A673 (cell line): ENCODE data around the gene HOXB3. TPM values are rescaled to one million over a fixed set of nuclear protein-coding genes. Genes with fewer than 3 reads are reported as not detected.

Source experiments
- BruUV-seq: library from RNA; stranded (reverse); fragments of 400-500 nt; replicated peaks from 2 replicates; lab custom pipeline; 2021; lab: Mats Ljungman, UMichigan
- CTCF ChIA-PET: fragments of 300-600 bp; sonication (Branson Sonifier 250); formaldehyde crosslinking; loops from one replicate; lab custom pipeline; 2022; ENCODE audit warnings: antibody characterized with exemption; lab: Charles Lee
- POLR2A ChIA-PET: fragments of 300-600 bp; sonication (Branson Sonifier 250); formaldehyde crosslinking; loops from one replicate; lab custom pipeline; 2022; ENCODE audit warnings: antibody characterized with exemption; ENCODE audit not compliant: low non-redundant PET; lab: Charles Lee
- DNase-seq: peaks from one replicate; pipeline ENCODE4 v3.0.0-alpha.2; 2015; ENCODE audit warnings: low spot score
- H3K27ac ChIP-seq: fragments of 200-600 bp; sonication (generic); 2 replicates; pipeline ENCODE4 v1.5.1; 2016; ENCODE audit warnings: mixed run types, low read depth, mild to moderate bottlenecking, mixed read lengths, antibody characterized with exemption, low read length; ENCODE audit not compliant: poor library complexity, severe bottlenecking
- H3K27me3 ChIP-seq: fragments of 200-600 bp; sonication (generic); replicated peaks from 2 replicates; pipeline ENCODE4 v1.6.1; 2017; ENCODE audit warnings: mixed run types, low read depth, mild to moderate bottlenecking, mixed read lengths, antibody characterized with exemption, low read length; ENCODE audit not compliant: insufficient read depth, poor library complexity
- H3K36me3 ChIP-seq: fragments of 200-600 bp; sonication (generic); 2 replicates; pipeline ENCODE4 v1.6.1; 2016; ENCODE audit warnings: mixed run types, mild to moderate bottlenecking, mixed read lengths, antibody characterized with exemption, low read length; ENCODE audit not compliant: insufficient read depth, poor library complexity, severe bottlenecking
- H3K4me1 ChIP-seq: fragments of 200-600 bp; sonication (generic); 2 replicates; pipeline ENCODE4 v1.6.1; 2017; ENCODE audit warnings: mixed run types, mild to moderate bottlenecking, mixed read lengths, antibody characterized with exemption, low read length; ENCODE audit not compliant: insufficient read depth, poor library complexity, severe bottlenecking
- H3K4me3 ChIP-seq: fragments of 200-600 bp; sonication (generic); 2 replicates; pipeline ENCODE4 v1.5.1; 2016; ENCODE audit warnings: low read depth, mixed run types, mild to moderate bottlenecking, mixed read lengths, low read length; ENCODE audit not compliant: poor library complexity, severe bottlenecking
- H3K9me3 ChIP-seq: fragments of 200-600 bp; sonication (generic); 2 replicates; pipeline ENCODE4 v1.6.1; 2016; ENCODE audit warnings: mixed run types, low read depth, mild to moderate bottlenecking, mixed read lengths, antibody characterized with exemption, low read length; ENCODE audit not compliant: poor library complexity, severe bottlenecking
- EZH2 ChIP-seq: fragments of 200-600 bp; sonication (generic); IDR thresholded peaks from 2 replicates; pipeline ENCODE4 v1.6.1; 2017; ENCODE audit warnings: borderline replicate concordance, low read depth, mild to moderate bottlenecking, mixed read lengths, antibody characterized with exemption, low read length; ENCODE audit not compliant: poor library complexity, severe bottlenecking
- intact Hi-C: fragments of 100-400 bp; cut with micrococcal nuclease; formaldehyde crosslinking; loops from one replicate; pipeline ENCODE4 v1.10.0; 2022; ENCODE audit not compliant: unreplicated experiment
- total RNA-seq: library from RNA; stranded (reverse); gene quantifications from 2 replicates; pipeline ENCODE4 v1.2.3, GENCODE V29; 2021
- TF ChIP-seq, protein P1 (sequence below): fragments of 300-800, 200-600 bp; sonication (generic); conservative IDR thresholded peaks from 2 replicates; pipeline ENCODE4 v1.5.1; 2017; ENCODE audit warnings: low read depth, mild to moderate bottlenecking, antibody characterized with exemption, low read length, moderate library complexity, mixed read lengths

HOXB3 gene
- total RNA-seq, 1 experiment from 2014 or later = 40.7 TPM

DNA sequence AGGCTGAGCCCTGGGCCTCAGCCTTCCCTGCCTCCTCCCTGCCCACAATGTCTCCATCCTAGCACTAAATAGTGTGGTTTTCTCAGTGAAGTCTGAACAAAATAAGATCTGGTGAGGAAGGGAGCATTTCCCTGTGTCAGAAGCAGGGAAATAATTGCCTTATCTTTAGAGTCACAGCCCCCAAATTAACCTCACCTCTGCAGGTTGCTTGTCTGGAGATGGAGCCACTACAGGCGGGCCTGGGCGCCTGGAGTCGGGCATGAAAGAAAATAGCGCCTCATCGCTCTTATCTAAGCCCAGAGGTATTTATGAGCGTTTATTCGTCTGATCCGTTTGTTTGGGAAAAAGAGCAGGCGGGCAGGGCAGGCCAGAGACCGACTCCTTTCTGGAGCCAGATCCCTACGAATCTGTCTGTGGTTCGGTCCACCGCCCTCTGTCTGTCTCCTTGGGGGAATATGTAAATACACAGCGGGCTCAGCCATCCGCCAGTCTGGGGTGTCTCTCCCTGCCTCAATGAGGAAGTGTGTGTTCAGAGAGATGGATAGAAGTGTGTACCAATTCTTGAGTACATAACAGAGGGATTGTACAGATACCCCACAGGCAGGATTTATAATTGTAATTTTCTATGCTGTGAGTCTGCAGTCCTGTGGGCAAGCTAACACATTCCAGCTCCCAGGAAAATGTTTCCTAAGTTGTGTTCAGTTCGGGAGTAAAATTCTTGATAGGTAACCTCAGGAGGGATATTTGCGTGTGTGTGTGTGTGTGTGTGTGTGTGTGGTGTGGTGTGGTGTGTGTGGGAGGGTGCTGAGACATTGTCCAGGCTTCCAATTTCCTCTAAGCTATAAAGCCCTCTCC, 10.4 kb upstream of the HOXB3 start:
- CTCF ChIA-PET = no interaction called here
- TF ChIP-seq, protein P1, sequence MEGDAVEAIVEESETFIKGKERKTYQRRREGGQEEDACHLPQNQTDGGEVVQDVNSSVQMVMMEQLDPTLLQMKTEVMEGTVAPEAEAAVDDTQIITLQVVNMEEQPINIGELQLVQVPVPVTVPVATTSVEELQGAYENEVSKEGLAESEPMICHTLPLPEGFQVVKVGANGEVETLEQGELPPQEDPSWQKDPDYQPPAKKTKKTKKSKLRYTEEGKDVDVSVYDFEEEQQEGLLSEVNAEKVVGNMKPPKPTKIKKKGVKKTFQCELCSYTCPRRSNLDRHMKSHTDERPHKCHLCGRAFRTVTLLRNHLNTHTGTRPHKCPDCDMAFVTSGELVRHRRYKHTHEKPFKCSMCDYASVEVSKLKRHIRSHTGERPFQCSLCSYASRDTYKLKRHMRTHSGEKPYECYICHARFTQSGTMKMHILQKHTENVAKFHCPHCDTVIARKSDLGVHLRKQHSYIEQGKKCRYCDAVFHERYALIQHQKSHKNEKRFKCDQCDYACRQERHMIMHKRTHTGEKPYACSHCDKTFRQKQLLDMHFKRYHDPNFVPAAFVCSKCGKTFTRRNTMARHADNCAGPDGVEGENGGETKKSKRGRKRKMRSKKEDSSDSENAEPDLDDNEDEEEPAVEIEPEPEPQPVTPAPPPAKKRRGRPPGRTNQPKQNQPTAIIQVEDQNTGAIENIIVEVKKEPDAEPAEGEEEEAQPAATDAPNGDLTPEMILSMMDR = no peak
- TF ChIP-seq EZH2 = no peak
- no peak for DNase-seq

DNA sequence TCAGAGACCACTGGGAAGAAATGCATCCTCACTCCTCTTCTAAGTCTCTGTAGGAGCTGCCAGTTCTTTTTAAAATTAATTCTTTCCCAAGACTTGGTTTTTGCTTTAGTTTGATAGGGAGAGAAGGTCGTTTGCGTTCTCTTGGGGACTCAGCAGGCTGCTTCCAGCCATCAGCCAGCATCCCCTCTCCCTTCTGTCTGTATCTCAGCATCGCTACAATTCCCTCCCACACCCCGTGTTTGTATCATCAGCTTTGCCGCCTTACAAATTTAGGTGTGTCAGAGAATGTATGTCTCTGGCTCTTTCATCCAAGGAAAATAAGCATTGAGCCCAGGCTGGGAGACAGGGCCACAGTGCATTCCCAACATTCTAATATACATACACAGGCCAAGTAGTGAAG, 9.3 kb upstream of the HOXB3 start:
- H3K27me3 ChIP-seq = no peaks in the 10 kb centered on the region

More for the DNA sequence above, 10.4 kb upstream of the HOXB3 start:
- Histone ChIP-seq H3K9me3 (no peaks in the 10 kb centered on the region), H3K4me1 (peaks cover 35% of the 10 kb centered on the region), H3K4me3 (no peak overlapping the region), H3K36me3 (peaks cover 5% of the 10 kb centered on the region), H3K27me3 (no peaks in the 10 kb centered on the region), H3K27ac (no peak overlapping the region)
- POLR2A ChIA-PET = no interaction called here
- intact Hi-C loops = no loop called here
- BruUV-seq = no TSS peak

DNA sequence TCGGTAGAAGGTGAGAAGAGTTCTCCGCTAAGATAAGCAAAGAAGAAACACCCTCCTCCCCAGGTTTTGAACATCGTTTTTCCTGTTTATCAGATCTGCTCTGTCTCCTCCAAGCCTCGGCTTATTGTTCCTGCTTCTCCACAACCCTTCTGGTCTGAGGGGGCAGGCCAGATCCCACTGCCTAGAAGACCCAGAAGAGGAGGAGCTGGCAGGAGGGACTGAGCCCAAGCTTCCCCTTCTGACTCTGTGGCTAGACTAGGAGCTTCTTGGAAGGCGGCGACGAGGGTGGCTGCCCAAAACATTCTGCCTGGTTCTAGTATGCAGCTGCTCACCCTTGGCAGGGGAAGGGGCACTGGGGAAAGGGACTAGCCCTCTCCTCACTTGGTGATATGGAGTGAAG, 8.7 kb upstream of the HOXB3 start:
- Histone ChIP-seq H3K4me1 (peaks cover 39% of the 10 kb centered on the region), H3K27me3 (no peaks in the 10 kb centered on the region), H3K4me3 (peak overlapping the region; percentile 50), H3K9me3 (no peaks in the 10 kb centered on the region), H3K36me3 (peaks cover 9% of the 10 kb centered on the region), H3K27ac (no peak overlapping the region)
- DNase-seq = no peak
- TF ChIP-seq, protein P1 = no peak
- no peak for TF ChIP-seq EZH2
- intact Hi-C loops = no loop called here
- ChIA-PET CTCF (interaction anchor here (0.5 kb wide), 1 partner anchor 468 kb away, joined by 4 read pairs; no protein-coding TSS in a partner anchor), POLR2A (interaction anchor here (0.5 kb wide), 1 partner anchor 14 kb away, joined by 5 read pairs; no protein-coding TSS in a partner anchor)
- BruUV-seq = no TSS peak

More for the DNA sequence above, 9.3 kb upstream of the HOXB3 start:
- H3K9me3 ChIP-seq = no peaks in the 10 kb centered on the region
- BruUV-seq = no TSS peak
- H3K36me3 ChIP-seq = peaks cover 9% of the 10 kb centered on the region
- intact Hi-C loops = no loop called here
- ChIA-PET CTCF (no interaction called here), POLR2A (interaction anchor here (0.5 kb wide), 2 partner anchors 13 to 15 kb away, joined by 5 read pairs; partner anchors contain the start of gene HOXB8)
- no peak overlapping the region for H3K27ac ChIP-seq
- TF ChIP-seq EZH2 = no peak
- TF ChIP-seq, protein P1 = no peak
- H3K4me1 ChIP-seq = peaks cover 35% of the 10 kb centered on the region
- no peak overlapping the region for H3K4me3 ChIP-seq
- no peak for DNase-seq
